ENCODE data around the gene ADAMTS12. TPM values are rescaled to one million over a fixed set of nuclear protein-coding genes. Genes with fewer than 3 reads are reported as not detected.

Gene ADAMTS12
- polyA plus RNA-seq, 3 donors: not detected

- DNase-seq: no peak
- H4K20me1 ChIP-seq (ENCODE audit: insufficient read depth, low read length): no peaks in the 10 kb centered on the region
- Mint-ChIP-seq H3K4me1 (no peaks in the 10 kb centered on the region), H3K27me3 (ENCODE audit: low read depth in 3 of 3) (peaks cover 2 to 4% (median 3%) of the 10 kb centered on the region in 3 donors), H3K4me3 (no peak overlapping the region), H3K36me3 (no peaks in the 10 kb centered on the region), H3K27ac (no peak overlapping the region), H3K9me3 (peaks cover 0 to 14% (median 11%) of the 10 kb centered on the region in 7 donors)
- H3K9me3 ChIP-seq (replicated peaks in 1 of 2; ENCODE audit: control insufficient read depth in 1 of 2, insufficient read depth in 1 of 2, low read length in 2 of 2): peaks cover 0 to 2% of the 10 kb centered on the region in 2 donors
- no peak overlapping the region for H3K9ac ChIP-seq (ENCODE audit: insufficient read depth, low read length, poor library complexity, severe bottlenecking)
- H3K36me3 ChIP-seq (replicated peaks in 1 of 2; ENCODE audit: control insufficient read depth in 1 of 2, insufficient read depth in 2 of 2, low read length in 2 of 2): no peaks in the 10 kb centered on the region
- H3K27ac ChIP-seq (ENCODE audit: low read depth in 1 of 2, low read length in 2 of 2): no peak overlapping the region
- WGBS (ENCODE audit: insufficient coverage): no CpG with 5 or more reads among the region's 4 CpGs
- intact Hi-C loops (cut with micrococcal nuclease): no loop called here
- no peaks in the 10 kb centered on the region for H3K4me1 ChIP-seq (ENCODE audit: control insufficient read depth in 1 of 2, insufficient read depth in 2 of 2, low read length in 2 of 2)
- H3K4me2 ChIP-seq (replicated peaks; ENCODE audit: extremely low read depth, low read length, poor library complexity, severe bottlenecking): no peak overlapping the region
- TF ChIP-seq, protein P1, sequence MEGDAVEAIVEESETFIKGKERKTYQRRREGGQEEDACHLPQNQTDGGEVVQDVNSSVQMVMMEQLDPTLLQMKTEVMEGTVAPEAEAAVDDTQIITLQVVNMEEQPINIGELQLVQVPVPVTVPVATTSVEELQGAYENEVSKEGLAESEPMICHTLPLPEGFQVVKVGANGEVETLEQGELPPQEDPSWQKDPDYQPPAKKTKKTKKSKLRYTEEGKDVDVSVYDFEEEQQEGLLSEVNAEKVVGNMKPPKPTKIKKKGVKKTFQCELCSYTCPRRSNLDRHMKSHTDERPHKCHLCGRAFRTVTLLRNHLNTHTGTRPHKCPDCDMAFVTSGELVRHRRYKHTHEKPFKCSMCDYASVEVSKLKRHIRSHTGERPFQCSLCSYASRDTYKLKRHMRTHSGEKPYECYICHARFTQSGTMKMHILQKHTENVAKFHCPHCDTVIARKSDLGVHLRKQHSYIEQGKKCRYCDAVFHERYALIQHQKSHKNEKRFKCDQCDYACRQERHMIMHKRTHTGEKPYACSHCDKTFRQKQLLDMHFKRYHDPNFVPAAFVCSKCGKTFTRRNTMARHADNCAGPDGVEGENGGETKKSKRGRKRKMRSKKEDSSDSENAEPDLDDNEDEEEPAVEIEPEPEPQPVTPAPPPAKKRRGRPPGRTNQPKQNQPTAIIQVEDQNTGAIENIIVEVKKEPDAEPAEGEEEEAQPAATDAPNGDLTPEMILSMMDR (IDR thresholded peaks at IDR 0.05): no peak
- H2AFZ ChIP-seq (ENCODE audit: insufficient read depth, low read depth, low read length, poor library complexity, severe bottlenecking): no peak overlapping the region
- no peak overlapping the region for H3K4me3 ChIP-seq (replicated peaks in 1 of 3; ENCODE audit: low read depth in 2 of 3, low read length in 3 of 3)
- H3K79me2 ChIP-seq (ENCODE audit: insufficient read depth, low read length): no peaks in the 10 kb centered on the region
- no peaks in the 10 kb centered on the region for H3K27me3 ChIP-seq (ENCODE audit: control insufficient read depth in 2 of 2, insufficient read depth in 2 of 2, low read length in 2 of 2)
Observed at GRCh38 chr5:33507426-33507825, 384.4 kb downstream of the ADAMTS12 start.

DNA sequence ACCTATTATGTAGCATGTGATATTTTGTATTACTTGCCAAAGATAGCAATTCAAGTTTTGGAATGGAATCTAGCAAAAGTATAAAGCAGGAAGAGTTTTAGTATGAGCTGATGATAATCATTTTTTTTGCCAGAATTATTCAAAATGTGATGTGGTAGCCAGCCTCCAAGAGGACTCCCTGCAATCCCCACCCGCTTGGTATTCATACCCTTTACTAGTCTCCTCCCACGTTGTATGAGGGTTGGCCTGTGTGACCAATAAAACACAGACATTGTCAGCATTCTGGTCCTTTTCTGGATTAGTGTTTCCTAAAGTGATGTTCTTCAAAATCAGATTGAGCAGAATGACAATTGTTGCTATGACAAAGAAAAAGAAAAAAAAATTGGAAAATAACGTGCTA is 387.2 kb downstream of the ADAMTS12 start:
- H3K9me3 ChIP-seq (replicated peaks in 1 of 2; ENCODE audit: control insufficient read depth in 1 of 2, insufficient read depth in 1 of 2, low read length in 2 of 2): peaks cover 0 to 13% of the 10 kb centered on the region in 2 donors
- WGBS (ENCODE audit: insufficient coverage): no CpG with 5 or more reads among the region's 3 CpGs
- Mint-ChIP-seq H3K4me1 (no peaks in the 10 kb centered on the region), H3K36me3 (no peaks in the 10 kb centered on the region), H3K27me3 (ENCODE audit: low read depth in 3 of 3) (peaks cover 1 to 4% (median 2%) of the 10 kb centered on the region in 3 donors), H3K27ac (no peak overlapping the region), H3K9me3 (peaks cover 0 to 8% (median 3%) of the 10 kb centered on the region in 7 donors), H3K4me3 (no peak overlapping the region)
- H3K79me2 ChIP-seq (ENCODE audit: insufficient read depth, low read length): no peaks in the 10 kb centered on the region
- TF ChIP-seq, protein P1 (IDR thresholded peaks at IDR 0.05): no peak
- H3K36me3 ChIP-seq (replicated peaks in 1 of 2; ENCODE audit: control insufficient read depth in 1 of 2, insufficient read depth in 2 of 2, low read length in 2 of 2): no peaks in the 10 kb centered on the region
- intact Hi-C loops (cut with micrococcal nuclease): no loop called here
- H3K27me3 ChIP-seq (ENCODE audit: control insufficient read depth in 2 of 2, insufficient read depth in 2 of 2, low read length in 2 of 2): no peaks in the 10 kb centered on the region
- DNase-seq: no peak
- no peak overlapping the region for H3K4me3 ChIP-seq (replicated peaks in 1 of 3; ENCODE audit: low read depth in 2 of 3, low read length in 3 of 3)
- H4K20me1 ChIP-seq (ENCODE audit: insufficient read depth, low read length): no peaks in the 10 kb centered on the region
- no peak overlapping the region for H3K9ac ChIP-seq (ENCODE audit: insufficient read depth, low read length, poor library complexity, severe bottlenecking)
- H3K4me2 ChIP-seq (replicated peaks; ENCODE audit: extremely low read depth, low read length, poor library complexity, severe bottlenecking): no peak overlapping the region
- no peaks in the 10 kb centered on the region for H3K4me1 ChIP-seq (ENCODE audit: control insufficient read depth in 1 of 2, insufficient read depth in 2 of 2, low read length in 2 of 2)
- H3K27ac ChIP-seq (ENCODE audit: low read depth in 1 of 2, low read length in 2 of 2): no peak overlapping the region
- H2AFZ ChIP-seq (ENCODE audit: insufficient read depth, low read depth, low read length, poor library complexity, severe bottlenecking): no peak overlapping the region

All from CD14-positive monocyte (primary cell).